PC-9 (cell line): ENCODE results near the gene NSUN7. TPM values are rescaled to one million over a fixed set of nuclear protein-coding genes. Genes with fewer than 3 reads are reported as not detected.

Source experiments
- BruUV-seq: library from RNA; stranded (reverse); fragments of 400-500 nt; replicated peaks from 2 replicates; lab custom pipeline; 2021; lab: Mats Ljungman, UMichigan
- CTCF ChIA-PET: fragments of 300-600 bp; sonication (Branson Sonifier 250); formaldehyde crosslinking; loops from one replicate; lab custom pipeline; 2022; ENCODE audit warnings: antibody characterized with exemption; lab: Charles Lee
- POLR2A ChIA-PET: fragments of 300-600 bp; sonication (Branson Sonifier 250); formaldehyde crosslinking; loops from one replicate; lab custom pipeline; 2022; ENCODE audit warnings: antibody characterized with exemption; ENCODE audit not compliant: unreplicated experiment; lab: Charles Lee
- DNase-seq, 2 experiments: peaks; one replicate each; pipeline versions ENCODE4 v3.0.0 to v3.0.0-alpha.2; 2015 to 2022; ENCODE audit warnings: mixed read lengths in 1 of 2
- H2AFZ ChIP-seq: fragments of 200-600 bp; sonication (generic); 2 replicates; pipeline ENCODE4 v1.8.1; 2017; ENCODE audit warnings: antibody characterized with exemption
- H3F3A ChIP-seq: fragments of 200-600 bp; sonication (generic); 2 replicates; pipeline ENCODE4 v1.8.1; 2017; ENCODE audit warnings: antibody characterized with exemption, mild to moderate bottlenecking, low read depth; ENCODE audit not compliant: insufficient read depth
- H3K27ac ChIP-seq: fragments of 200-600 bp; sonication (generic); 2 replicates; pipeline ENCODE4 v1.6.1; 2016; ENCODE audit warnings: mixed run types
- H3K27me3 ChIP-seq: fragments of 200-600 bp; sonication (generic); 2 replicates; pipeline ENCODE4 v1.6.1; 2016; ENCODE audit warnings: low read depth, mixed run types; ENCODE audit not compliant: insufficient read depth
- H3K36me3 ChIP-seq: fragments of 200-600 bp; sonication (generic); 2 replicates; pipeline ENCODE4 v1.6.1; 2016; ENCODE audit warnings: low read depth, mixed run types
- H3K4me1 ChIP-seq: fragments of 200-600 bp; sonication (generic); replicated peaks from 2 replicates; pipeline ENCODE4 v1.6.1; 2016; ENCODE audit warnings: mixed run types; ENCODE audit not compliant: insufficient read depth
- H3K4me2 ChIP-seq: fragments of 200-600 bp; sonication (generic); 2 replicates; pipeline ENCODE4 v1.6.1; 2017; ENCODE audit warnings: mixed run types
- H3K4me3 ChIP-seq: fragments of 200-600 bp; sonication (generic); 2 replicates; pipeline ENCODE4 v1.6.1; 2016; ENCODE audit warnings: mixed run types
- H3K79me2 ChIP-seq: fragments of 200-600 bp; sonication (generic); 2 replicates; pipeline ENCODE4 v1.6.1; 2017; ENCODE audit warnings: low read depth, mixed run types
- H3K9me2 ChIP-seq: fragments of 200-600 bp; sonication (generic); 2 replicates; pipeline ENCODE4 v1.8.1; 2017; ENCODE audit warnings: mild to moderate bottlenecking; ENCODE audit not compliant: insufficient read depth
- H3K9me3 ChIP-seq: fragments of 200-600 bp; sonication (generic); 2 replicates; pipeline ENCODE4 v1.8.1; 2016; ENCODE audit warnings: low read depth; ENCODE audit not compliant: insufficient read depth
- H4K20me1 ChIP-seq: fragments of 200-600 bp; sonication (generic); 2 replicates; pipeline ENCODE4 v1.8.1; 2017; ENCODE audit not compliant: insufficient read depth
- EZH2 ChIP-seq: fragments of 200-600 bp; sonication (generic); IDR thresholded peaks from 2 replicates; pipeline ENCODE4 v1.8.0; 2017; ENCODE audit warnings: antibody characterized with exemption, low read depth
- intact Hi-C: fragments of 100-400 bp; cut with micrococcal nuclease; formaldehyde crosslinking; loops from one replicate; pipeline ENCODE4 v1.10.0; 2022; ENCODE audit not compliant: unreplicated experiment
- total RNA-seq: library from RNA; stranded (reverse); gene quantifications from 2 replicates; pipeline ENCODE4 v1.2.3, GENCODE V29; 2021
- TF ChIP-seq, protein P1 (sequence below): fragments of 200-600 bp; sonication (generic); conservative IDR thresholded peaks from 2 replicates; pipeline ENCODE4 v1.6.1; 2017; ENCODE audit warnings: mixed run types, antibody characterized with exemption, mild to moderate bottlenecking, moderate library complexity

The NSUN7 gene
- total RNA-seq, 1 experiment from 2014 or later: 16.8 TPM

DNA sequence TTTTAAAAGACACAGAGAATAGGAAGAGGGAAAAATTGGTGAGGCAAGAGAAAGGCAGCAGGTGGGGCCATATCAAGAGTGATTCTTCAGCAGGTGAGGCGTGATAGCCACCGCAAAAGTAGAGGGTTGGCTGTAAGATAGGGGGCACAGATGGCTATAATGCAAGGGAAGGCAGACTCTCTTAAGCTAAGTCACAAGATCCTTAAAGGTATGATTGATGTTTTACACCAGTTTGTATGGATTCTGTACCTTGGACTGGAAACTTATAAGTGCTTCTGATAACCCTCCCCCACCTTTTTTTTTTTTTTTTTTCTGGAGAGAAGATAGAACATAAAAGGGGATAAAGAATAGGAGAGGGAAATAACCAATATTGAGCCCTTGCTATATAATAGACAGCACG lies 40.0 kb downstream of the NSUN7 start:
- Histone ChIP-seq H3K27ac (no peak overlapping the region), H3K4me1 (no peaks in the 10 kb centered on the region), H3K9me3 (no peaks in the 10 kb centered on the region), H3K27me3 (no peaks in the 10 kb centered on the region), H3K4me3 (no peak overlapping the region), H4K20me1 (no peaks in the 10 kb centered on the region), H3K36me3 (no peaks in the 10 kb centered on the region), H3K79me2 (no peaks in the 10 kb centered on the region), H3F3A (no peaks in the 10 kb centered on the region), H3K4me2 (no peak overlapping the region), H3K9me2 (no peaks in the 10 kb centered on the region), H2AFZ (no peak overlapping the region)
- intact Hi-C loops: no loop called here
- no peak for TF ChIP-seq EZH2
- TF ChIP-seq, protein P1, sequence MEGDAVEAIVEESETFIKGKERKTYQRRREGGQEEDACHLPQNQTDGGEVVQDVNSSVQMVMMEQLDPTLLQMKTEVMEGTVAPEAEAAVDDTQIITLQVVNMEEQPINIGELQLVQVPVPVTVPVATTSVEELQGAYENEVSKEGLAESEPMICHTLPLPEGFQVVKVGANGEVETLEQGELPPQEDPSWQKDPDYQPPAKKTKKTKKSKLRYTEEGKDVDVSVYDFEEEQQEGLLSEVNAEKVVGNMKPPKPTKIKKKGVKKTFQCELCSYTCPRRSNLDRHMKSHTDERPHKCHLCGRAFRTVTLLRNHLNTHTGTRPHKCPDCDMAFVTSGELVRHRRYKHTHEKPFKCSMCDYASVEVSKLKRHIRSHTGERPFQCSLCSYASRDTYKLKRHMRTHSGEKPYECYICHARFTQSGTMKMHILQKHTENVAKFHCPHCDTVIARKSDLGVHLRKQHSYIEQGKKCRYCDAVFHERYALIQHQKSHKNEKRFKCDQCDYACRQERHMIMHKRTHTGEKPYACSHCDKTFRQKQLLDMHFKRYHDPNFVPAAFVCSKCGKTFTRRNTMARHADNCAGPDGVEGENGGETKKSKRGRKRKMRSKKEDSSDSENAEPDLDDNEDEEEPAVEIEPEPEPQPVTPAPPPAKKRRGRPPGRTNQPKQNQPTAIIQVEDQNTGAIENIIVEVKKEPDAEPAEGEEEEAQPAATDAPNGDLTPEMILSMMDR: no peak
- no peak for DNase-seq
- ChIA-PET POLR2A (interaction anchor here (0.6 kb wide), 1 partner anchor 443 kb away, joined by 3 read pairs; no protein-coding TSS in a partner anchor), CTCF (no interaction called here)
- BruUV-seq: no TSS peak

DNA sequence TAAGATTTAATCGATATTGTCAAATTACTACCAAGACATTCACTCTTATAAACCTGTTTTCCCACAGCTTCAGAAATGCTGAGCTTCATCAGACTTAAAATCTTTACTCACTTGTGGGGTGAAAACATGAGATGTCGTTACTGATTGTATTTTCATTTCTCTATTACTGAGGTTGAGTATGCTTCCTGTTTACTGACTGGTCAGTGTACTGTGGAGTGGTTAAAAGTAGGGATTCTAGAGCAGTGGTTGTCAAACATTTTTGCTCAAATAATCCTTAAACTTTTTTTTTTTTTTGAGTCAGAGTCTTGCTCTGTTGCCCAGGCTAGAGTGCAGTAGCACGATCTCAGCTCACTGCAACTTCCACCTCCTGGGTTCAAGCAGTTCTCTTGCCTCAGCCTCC lies 50.3 kb downstream of the NSUN7 start:
- H3K4me1 ChIP-seq: no peaks in the 10 kb centered on the region
- no peak for DNase-seq
- TF ChIP-seq EZH2: no peak
- TF ChIP-seq, protein P1: no peak
- H3K27ac ChIP-seq: no peak overlapping the region
- no TSS peak for BruUV-seq
- POLR2A ChIA-PET: interaction anchor here (0.6 kb wide), 1 partner anchor 22 kb away, joined by 4 read pairs; no protein-coding TSS in a partner anchor
- H3K4me2 ChIP-seq: no peak overlapping the region
- no peaks in the 10 kb centered on the region for H3K27me3 ChIP-seq
- no peaks in the 10 kb centered on the region for H3K36me3 ChIP-seq
- H3K9me3 ChIP-seq: no peaks in the 10 kb centered on the region
- H3K79me2 ChIP-seq: no peaks in the 10 kb centered on the region
- intact Hi-C loops: no loop called here
- no peaks in the 10 kb centered on the region for H3F3A ChIP-seq
- H3K4me3 ChIP-seq: no peak overlapping the region
- no peak overlapping the region for H2AFZ ChIP-seq
- H4K20me1 ChIP-seq: no peaks in the 10 kb centered on the region
- H3K9me2 ChIP-seq: no peaks in the 10 kb centered on the region
- CTCF ChIA-PET: interaction anchor here (0.5 kb wide), 1 partner anchor 744 kb away, joined by 5 read pairs; no protein-coding TSS in a partner anchor

DNA sequence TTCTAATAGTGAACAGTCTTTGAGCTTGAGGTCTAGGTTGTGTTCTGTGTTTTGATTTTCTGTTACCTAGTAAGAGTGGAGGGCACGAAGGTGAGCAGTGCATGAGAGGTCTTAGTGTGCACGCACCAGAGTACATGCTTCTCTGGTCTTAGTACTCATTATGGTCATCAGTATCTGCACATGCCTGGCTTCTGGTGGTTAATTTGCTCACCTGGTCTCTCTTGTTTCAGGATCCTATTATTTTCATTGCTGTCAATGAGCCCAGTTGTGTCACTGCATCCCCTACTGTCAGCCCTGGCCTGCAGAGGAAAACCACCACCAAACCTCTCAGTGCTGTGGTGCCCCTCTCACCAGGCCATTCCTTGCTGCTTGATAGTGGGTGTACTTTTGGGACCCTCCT lies 54.8 kb downstream of the NSUN7 start:
- Histone ChIP-seq H3K4me2 (no peak overlapping the region), H3K27ac (no peak overlapping the region), H3K36me3 (no peaks in the 10 kb centered on the region), H4K20me1 (no peaks in the 10 kb centered on the region), H3K4me3 (no peak overlapping the region), H3K9me3 (no peaks in the 10 kb centered on the region), H3K27me3 (no peaks in the 10 kb centered on the region), H2AFZ (no peak overlapping the region), H3K9me2 (no peaks in the 10 kb centered on the region), H3K4me1 (no peaks in the 10 kb centered on the region), H3K79me2 (no peaks in the 10 kb centered on the region), H3F3A (no peaks in the 10 kb centered on the region)
- POLR2A ChIA-PET: no interaction called here
- no TSS peak for BruUV-seq
- no peak for DNase-seq
- intact Hi-C loops: no loop called here
- TF ChIP-seq EZH2: no peak
- TF ChIP-seq, protein P1: no peak
- CTCF ChIA-PET: no interaction called here
